ENCODE measurements around the gene GYS2. TPM values are rescaled to one million over a fixed set of nuclear protein-coding genes. Genes with fewer than 3 reads are reported as not detected.
"Not testable (repeated sequence)": the region's sequence is repeated elsewhere in the genome, so short reads cannot be mapped to it uniquely, and the experiment has no call there.

GYS2 gene
- total RNA-seq, 1 experiment from 2014 or later: not detected

GRCh38 chr12:21608196-21608595 lies 3.5 kb upstream of the GYS2 start:
- no peak for DNase-seq (ENCODE audit: low read depth)
- in situ Hi-C loops (cut with HindIII; ENCODE audit: low pct_unique_long_range_greater_than_20kb, low sequenced_read_pairs): no loop called here

GRCh38 chr12:21607701-21608100 lies 3.1 kb upstream of the GYS2 start:
- DNase-seq (ENCODE audit: low read depth): peak; percentile 18
- in situ Hi-C loops (cut with HindIII; ENCODE audit: low pct_unique_long_range_greater_than_20kb, low sequenced_read_pairs): no loop called here

- DNase-seq (ENCODE audit: low read depth): no peak
- in situ Hi-C loops (cut with HindIII; ENCODE audit: low pct_unique_long_range_greater_than_20kb, low sequenced_read_pairs): no loop called here
Observed at GRCh38 chr12:21606175-21606574, 1.5 kb upstream of the GYS2 start.

GRCh38 chr12:21602774-21603173 lies 1.9 kb downstream of the GYS2 start:
- in situ Hi-C loops (cut with HindIII; ENCODE audit: low pct_unique_long_range_greater_than_20kb, low sequenced_read_pairs): no loop called here

GRCh38 chr12:21600196-21600595 lies 4.5 kb downstream of the GYS2 start:
- DNase-seq (ENCODE audit: low read depth): no peak
- in situ Hi-C loops (cut with HindIII; ENCODE audit: low pct_unique_long_range_greater_than_20kb, low sequenced_read_pairs): no loop called here

More at GRCh38 chr12:21602774-21603173, 1.9 kb downstream of the GYS2 start:
- DNase-seq (ENCODE audit: low read depth): no peak

GRCh38 chr12:21599143-21599999 lies 5.3 kb downstream of the GYS2 start:
- in situ Hi-C loops (cut with HindIII; ENCODE audit: low pct_unique_long_range_greater_than_20kb, low sequenced_read_pairs): no loop called here
- no peak for DNase-seq (ENCODE audit: low read depth)

GRCh38 chr12:21598651-21599050 lies 6.0 kb downstream of the GYS2 start:
- no peak for DNase-seq (ENCODE audit: low read depth)
- in situ Hi-C loops (cut with HindIII; ENCODE audit: low pct_unique_long_range_greater_than_20kb, low sequenced_read_pairs): no loop called here

- in situ Hi-C loops (cut with HindIII; ENCODE audit: low pct_unique_long_range_greater_than_20kb, low sequenced_read_pairs); DNase-seq (ENCODE audit: low read depth): not testable (repeated sequence)
Observed at GRCh38 chr12:21595356-21595755, 9.3 kb downstream of the GYS2 start.

GRCh38 chr12:21585485-21585884 lies 19.2 kb downstream of the GYS2 start:
- no peak for DNase-seq (ENCODE audit: low read depth)
- in situ Hi-C loops (cut with HindIII; ENCODE audit: low pct_unique_long_range_greater_than_20kb, low sequenced_read_pairs): no loop called here

- DNase-seq (ENCODE audit: low read depth); in situ Hi-C loops (cut with HindIII; ENCODE audit: low pct_unique_long_range_greater_than_20kb, low sequenced_read_pairs): not testable (repeated sequence)
Observed at GRCh38 chr12:21584403-21585182, 20.1 kb downstream of the GYS2 start.

GRCh38 chr12:21583587-21583986 lies 21.1 kb downstream of the GYS2 start:
- in situ Hi-C loops (cut with HindIII; ENCODE audit: low pct_unique_long_range_greater_than_20kb, low sequenced_read_pairs): no loop called here
- no peak for DNase-seq (ENCODE audit: low read depth)

- no peak for DNase-seq (ENCODE audit: low read depth)
- in situ Hi-C loops (cut with HindIII; ENCODE audit: low pct_unique_long_range_greater_than_20kb, low sequenced_read_pairs): no loop called here
Observed at GRCh38 chr12:21580748-21581516, 23.7 kb downstream of the GYS2 start.

GRCh38 chr12:21577516-21577915 lies 27.1 kb downstream of the GYS2 start:
- in situ Hi-C loops (cut with HindIII; ENCODE audit: low pct_unique_long_range_greater_than_20kb, low sequenced_read_pairs): no loop called here
- DNase-seq (ENCODE audit: low read depth): no peak

- in situ Hi-C loops (cut with HindIII; ENCODE audit: low pct_unique_long_range_greater_than_20kb, low sequenced_read_pairs): no loop called here
Observed at GRCh38 chr12:21576431-21576830, 28.2 kb downstream of the GYS2 start.

GRCh38 chr12:21573733-21574358 lies 30.8 kb downstream of the GYS2 start:
- DNase-seq (ENCODE audit: low read depth): no peak
- in situ Hi-C loops (cut with HindIII; ENCODE audit: low pct_unique_long_range_greater_than_20kb, low sequenced_read_pairs): no loop called here

More at GRCh38 chr12:21576431-21576830, 28.2 kb downstream of the GYS2 start:
- DNase-seq (ENCODE audit: low read depth): no peak

- in situ Hi-C loops (cut with HindIII; ENCODE audit: low pct_unique_long_range_greater_than_20kb, low sequenced_read_pairs): no loop called here
- no peak for DNase-seq (ENCODE audit: low read depth)
Observed at GRCh38 chr12:21571046-21571445, 33.6 kb downstream of the GYS2 start.

- in situ Hi-C loops (cut with HindIII; ENCODE audit: low pct_unique_long_range_greater_than_20kb, low sequenced_read_pairs): no loop called here
- DNase-seq (ENCODE audit: low read depth): no peak
Observed at GRCh38 chr12:21568115-21568514, 36.5 kb downstream of the GYS2 start.

- in situ Hi-C loops (cut with HindIII; ENCODE audit: low pct_unique_long_range_greater_than_20kb, low sequenced_read_pairs): no loop called here
- DNase-seq (ENCODE audit: low read depth): no peak
Observed at GRCh38 chr12:21566907-21567394, 37.7 kb downstream of the GYS2 start.
